CD4-positive, alpha-beta T cell treated with Interleukin-15 for 1 hour (primary cell): ENCODE measurements around the gene IHH.

ENCODE experiments used
- DNase-seq: peaks from one replicate; pipeline ENCODE4 v3.0.0-alpha.2; 2020

IHH gene

GRCh38 chr2:219073413-219074129, 12.8 kb upstream of the IHH start:
- DNase-seq: no peak

GRCh38 chr2:219072741-219073250, 12.1 kb upstream of the IHH start:
- DNase-seq: no peak

GRCh38 chr2:219071131-219071816, 10.6 kb upstream of the IHH start:
- no peak for DNase-seq

GRCh38 chr2:219065484-219065883, 4.8 kb upstream of the IHH start:
- no peak for DNase-seq

GRCh38 chr2:219062081-219062480, 1.4 kb upstream of the IHH start:
- DNase-seq: no peak

- DNase-seq: no peak
These were observed 717 bp downstream of the IHH start for GRCh38 chr2:219059725-219060682.

GRCh38 chr2:219059375-219059724, 1.4 kb downstream of the IHH start:
- DNase-seq: no peak

GRCh38 chr2:219058541-219059374, 2.0 kb downstream of the IHH start:
- DNase-seq: no peak

GRCh38 chr2:219057709-219058540, 2.8 kb downstream of the IHH start:
- peak; percentile 77 for DNase-seq

GRCh38 chr2:219056896-219057708, 3.6 kb downstream of the IHH start:
- DNase-seq: no peak

GRCh38 chr2:219056176-219056895, 4.4 kb downstream of the IHH start:
- no peak for DNase-seq

GRCh38 chr2:219054956-219055903, 5.5 kb downstream of the IHH start:
- DNase-seq: no peak

GRCh38 chr2:219049282-219049681, 11.4 kb downstream of the IHH start:
- DNase-seq: no peak

- DNase-seq: no peak
These were observed 14.7 kb downstream of the IHH start for GRCh38 chr2:219045937-219046550.

GRCh38 chr2:219042750-219043149, 18.0 kb downstream of the IHH start:
- DNase-seq: no peak

GRCh38 chr2:219042157-219042556, 18.6 kb downstream of the IHH start:
- no peak for DNase-seq

- no peak for DNase-seq
These were observed 19.5 kb downstream of the IHH start, which contains the start of gene CFAP65 for GRCh38 chr2:219041252-219041651. TSS of gene CFAP65 (minus strand) at chr2:219041516. CDS start at chr2:219039048, 2,468 bp downstream.

- DNase-seq: no peak
These were observed 22.1 kb downstream of the IHH start for GRCh38 chr2:219038600-219038999.
